ENCODE results near the gene COL4A2. TPM values are rescaled to one million over a fixed set of nuclear protein-coding genes. Genes with fewer than 3 reads are reported as not detected.

Gene COL4A2
- total RNA-seq, 1 experiment from 2014 or later: 66.0 TPM

DNA sequence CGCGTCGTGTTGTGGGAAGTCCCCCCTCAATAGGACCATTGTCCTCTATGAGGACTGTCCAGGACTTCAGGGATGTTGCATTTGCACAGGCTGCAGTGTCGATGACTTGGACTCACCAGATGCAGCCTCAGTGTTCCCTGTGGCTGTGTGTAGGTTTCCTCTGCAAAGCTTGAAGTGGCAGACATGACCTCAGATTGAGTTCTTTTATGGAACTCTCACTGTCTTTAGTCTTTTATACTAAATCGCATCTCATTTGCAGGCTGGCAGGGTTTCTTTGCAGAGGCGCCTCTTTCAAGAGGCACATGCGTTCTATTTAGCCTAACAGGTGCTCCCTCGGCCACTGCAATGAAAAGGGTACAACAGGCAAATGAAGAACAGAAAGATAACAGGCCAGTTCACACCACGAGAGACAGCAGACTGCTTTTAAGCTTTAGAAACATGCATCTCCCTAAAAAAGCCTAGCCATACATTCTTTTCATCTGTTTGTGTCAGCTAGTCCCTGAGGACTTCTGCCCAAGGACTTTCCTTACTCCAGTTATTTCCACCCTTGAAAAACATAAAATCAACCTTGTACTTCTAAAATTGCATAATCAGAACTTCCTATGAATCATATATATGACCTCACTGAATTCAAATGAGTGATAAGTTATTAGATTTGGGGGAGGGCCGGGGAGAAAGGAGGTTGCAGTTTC lies 136.0 kb downstream of the COL4A2 start:
- no peaks in the 10 kb centered on the region for H3K9me3 Mint-ChIP-seq (ENCODE audit: unreplicated experiment)
- H3K4me3 Mint-ChIP-seq (ENCODE audit: unreplicated experiment): no peak overlapping the region
- peak; percentile 57 for DNase-seq (ENCODE audit: unreplicated experiment)
- TF ChIP-seq, protein P1, sequence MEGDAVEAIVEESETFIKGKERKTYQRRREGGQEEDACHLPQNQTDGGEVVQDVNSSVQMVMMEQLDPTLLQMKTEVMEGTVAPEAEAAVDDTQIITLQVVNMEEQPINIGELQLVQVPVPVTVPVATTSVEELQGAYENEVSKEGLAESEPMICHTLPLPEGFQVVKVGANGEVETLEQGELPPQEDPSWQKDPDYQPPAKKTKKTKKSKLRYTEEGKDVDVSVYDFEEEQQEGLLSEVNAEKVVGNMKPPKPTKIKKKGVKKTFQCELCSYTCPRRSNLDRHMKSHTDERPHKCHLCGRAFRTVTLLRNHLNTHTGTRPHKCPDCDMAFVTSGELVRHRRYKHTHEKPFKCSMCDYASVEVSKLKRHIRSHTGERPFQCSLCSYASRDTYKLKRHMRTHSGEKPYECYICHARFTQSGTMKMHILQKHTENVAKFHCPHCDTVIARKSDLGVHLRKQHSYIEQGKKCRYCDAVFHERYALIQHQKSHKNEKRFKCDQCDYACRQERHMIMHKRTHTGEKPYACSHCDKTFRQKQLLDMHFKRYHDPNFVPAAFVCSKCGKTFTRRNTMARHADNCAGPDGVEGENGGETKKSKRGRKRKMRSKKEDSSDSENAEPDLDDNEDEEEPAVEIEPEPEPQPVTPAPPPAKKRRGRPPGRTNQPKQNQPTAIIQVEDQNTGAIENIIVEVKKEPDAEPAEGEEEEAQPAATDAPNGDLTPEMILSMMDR (IDR thresholded peaks at IDR 0.05; ENCODE audit: unreplicated experiment): no peak
- ChIA-PET POLR2A (interaction anchor here (0.7 to 2.0 kb wide), 3 partner anchors 31 to 1286 kb away, joined by 3 to 6 read pairs (median 3); partner anchors contain the start of gene RAB20), CTCF (interaction anchor here (0.6 to 2.6 kb wide), 7 partner anchors 10 to 330 kb away, joined by 3 to 58 read pairs (median 3); no protein-coding TSS in a partner anchor)
- intact Hi-C loops (cut with micrococcal nuclease): no loop called here
- peaks cover 48% of the 10 kb centered on the region for H3K4me1 Mint-ChIP-seq (ENCODE audit: insufficient read depth, unreplicated experiment)
- no peak overlapping the region for H3K27ac Mint-ChIP-seq (ENCODE audit: low read depth, unreplicated experiment)
- H3K36me3 Mint-ChIP-seq (ENCODE audit: insufficient read depth, unreplicated experiment): peaks cover 6% of the 10 kb centered on the region
- BruUV-seq (replicated peaks): no TSS peak
- H3K27me3 Mint-ChIP-seq (ENCODE audit: insufficient read depth, unreplicated experiment): no peaks in the 10 kb centered on the region

DNA sequence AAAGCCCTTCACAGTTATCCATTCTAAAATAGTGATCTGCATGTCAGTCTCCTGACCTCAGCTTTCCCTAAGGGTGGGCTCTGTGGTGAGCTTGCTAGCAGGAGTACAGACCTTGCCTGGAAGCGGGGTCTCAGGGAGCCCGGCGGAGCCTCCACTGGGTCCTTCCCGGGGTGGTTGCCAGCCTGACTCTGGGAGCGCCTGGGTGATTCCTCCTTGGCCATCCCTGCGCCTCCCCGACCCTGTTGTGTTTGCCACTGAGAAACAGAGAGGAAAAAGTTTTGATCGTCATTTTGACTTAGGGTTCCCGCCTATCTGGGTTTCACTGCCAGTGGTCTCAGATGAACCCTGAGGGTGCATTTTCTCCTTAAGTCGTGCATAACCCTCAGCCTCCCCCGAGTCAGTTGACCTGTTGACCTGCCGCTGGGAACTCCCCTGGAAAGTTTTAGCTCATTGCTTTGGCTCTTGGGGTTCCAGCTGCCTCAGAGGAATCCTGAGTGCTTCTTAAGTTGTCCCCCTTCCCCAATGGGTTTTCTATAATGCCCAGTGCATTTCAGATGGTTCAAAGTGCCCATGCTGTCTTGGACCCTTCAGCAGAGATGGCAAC lies 136.6 kb downstream of the COL4A2 start:
- Mint-ChIP-seq H3K4me1 (ENCODE audit: insufficient read depth, unreplicated experiment) (peaks cover 48% of the 10 kb centered on the region), H3K9me3 (ENCODE audit: unreplicated experiment) (no peaks in the 10 kb centered on the region), H3K27ac (ENCODE audit: low read depth, unreplicated experiment) (no peak overlapping the region), H3K4me3 (ENCODE audit: unreplicated experiment) (no peak overlapping the region), H3K36me3 (ENCODE audit: insufficient read depth, unreplicated experiment) (peaks cover 12% of the 10 kb centered on the region), H3K27me3 (ENCODE audit: insufficient read depth, unreplicated experiment) (no peaks in the 10 kb centered on the region)
- POLR2A ChIA-PET: interaction anchor here (0.7 to 2.0 kb wide), 5 partner anchors 31 to 1287 kb away, joined by 3 to 6 read pairs (median 3); partner anchors contain the start of gene RAB20
- TF ChIP-seq, protein P1 (IDR thresholded peaks at IDR 0.05; ENCODE audit: unreplicated experiment): no peak
- no TSS peak for BruUV-seq (replicated peaks)
- no peak for DNase-seq (ENCODE audit: unreplicated experiment)
- CTCF ChIA-PET: interaction anchor here (0.6 to 2.6 kb wide), 16 partner anchors 9 to 389 kb away, joined by 3 to 58 read pairs (median 3); no protein-coding TSS in a partner anchor
- intact Hi-C loops (cut with micrococcal nuclease): loop anchor here (1.0 kb wide), 2 partner anchors 46 to 221 kb away; no protein-coding TSS in a partner anchor

DNA sequence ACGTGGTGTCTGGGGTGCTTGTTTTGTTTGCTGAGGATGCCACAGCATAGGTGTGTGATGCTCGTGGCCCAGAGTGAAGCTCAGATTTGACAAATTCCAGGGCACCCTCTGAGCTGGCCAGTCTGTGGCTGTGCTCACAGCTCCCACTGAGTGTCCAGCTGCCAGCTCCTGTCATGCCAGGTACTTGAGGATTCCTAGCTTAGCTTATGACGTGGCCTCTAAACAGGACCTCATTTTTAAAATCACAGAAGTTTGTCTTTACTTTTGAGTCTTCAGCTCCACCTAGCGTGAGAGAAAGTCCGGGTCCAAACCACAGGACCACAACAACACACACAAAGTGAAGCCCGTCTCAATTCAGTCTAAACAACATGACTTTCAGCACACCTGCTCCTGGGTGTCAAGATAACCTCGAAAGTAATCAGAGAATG lies 137.2 kb downstream of the COL4A2 start:
- H3K9me3 Mint-ChIP-seq (ENCODE audit: unreplicated experiment): no peaks in the 10 kb centered on the region
- no peak overlapping the region for H3K27ac Mint-ChIP-seq (ENCODE audit: low read depth, unreplicated experiment)
- TF ChIP-seq, protein P1 (IDR thresholded peaks at IDR 0.05; ENCODE audit: unreplicated experiment): peak; percentile 37
- BruUV-seq (replicated peaks): no TSS peak
- intact Hi-C loops (cut with micrococcal nuclease): loop anchor here (1.0 kb wide), 2 partner anchors 47 to 222 kb away; no protein-coding TSS in a partner anchor
- CTCF ChIA-PET: interaction anchor here (0.6 to 2.6 kb wide), 15 partner anchors 9 to 389 kb away, joined by 3 to 58 read pairs (median 3); no protein-coding TSS in a partner anchor
- no peak overlapping the region for H3K4me3 Mint-ChIP-seq (ENCODE audit: unreplicated experiment)
- H3K36me3 Mint-ChIP-seq (ENCODE audit: insufficient read depth, unreplicated experiment): peaks cover 14% of the 10 kb centered on the region
- POLR2A ChIA-PET: interaction anchor here (0.9 to 2.0 kb wide), 4 partner anchors 32 to 271 kb away, joined by 3 to 6 read pairs (median 4); partner anchors contain the start of gene RAB20
- peak; percentile 29 for DNase-seq (ENCODE audit: unreplicated experiment)
- H3K27me3 Mint-ChIP-seq (ENCODE audit: insufficient read depth, unreplicated experiment): no peaks in the 10 kb centered on the region
- H3K4me1 Mint-ChIP-seq (ENCODE audit: insufficient read depth, unreplicated experiment): peaks cover 48% of the 10 kb centered on the region

- Mint-ChIP-seq H3K36me3 (ENCODE audit: insufficient read depth, unreplicated experiment) (peaks cover 14% of the 10 kb centered on the region), H3K4me1 (ENCODE audit: insufficient read depth, unreplicated experiment) (peaks cover 48% of the 10 kb centered on the region), H3K9me3 (ENCODE audit: unreplicated experiment) (no peaks in the 10 kb centered on the region), H3K4me3 (ENCODE audit: unreplicated experiment) (no peak overlapping the region), H3K27ac (ENCODE audit: low read depth, unreplicated experiment) (no peak overlapping the region), H3K27me3 (ENCODE audit: insufficient read depth, unreplicated experiment) (no peaks in the 10 kb centered on the region)
- TF ChIP-seq, protein P1 (IDR thresholded peaks at IDR 0.05; ENCODE audit: unreplicated experiment): no peak
- intact Hi-C loops (cut with micrococcal nuclease): no loop called here
- BruUV-seq (replicated peaks): no TSS peak
- POLR2A ChIA-PET: interaction anchor here (2.0 kb wide), 1 partner anchor 33 kb away, joined by 6 read pairs; no protein-coding TSS in a partner anchor
- DNase-seq (ENCODE audit: unreplicated experiment): peak; percentile 57
- CTCF ChIA-PET: interaction anchor here (0.8 to 2.6 kb wide), 7 partner anchors 14 to 228 kb away, joined by 3 to 58 read pairs (median 6); no protein-coding TSS in a partner anchor
These were observed 138.1 kb downstream of the COL4A2 start for GRCh38 chr13:110445183-110445582.
